ENCODE results near the gene MAFG.

GRCh38 chr17:81904600-81905423, 22.7 kb downstream of the MAFG start:
- TF ChIP-seq RCOR1 (IDR thresholded peaks at IDR 0.05; ENCODE audit: low read length) (no peak), POLR2AphosphoS5 (IDR thresholded peaks at IDR 0.05; ENCODE audit: low read depth, low read length) (no peak), RAD21 (IDR thresholded peaks at IDR 0.05; ENCODE audit: low read length) (no peak), TAF1 (IDR thresholded peaks at IDR 0.05; ENCODE audit: borderline replicate concordance, low read depth, low read length) (no peak), CTCF (IDR thresholded peaks at IDR 0.05) (no peak), EP300 (IDR thresholded peaks at IDR 0.05; ENCODE audit: borderline replicate concordance in 1 of 2, low read depth in 1 of 2, low read length in 1 of 2) (no peak), EZH2phosphoT487 (IDR thresholded peaks at IDR 0.05; ENCODE audit: borderline replicate concordance, low read depth) (no peak), NFIC (IDR thresholded peaks at IDR 0.05; ENCODE audit: borderline replicate concordance) (no peak), RFX5 (IDR thresholded peaks at IDR 0.05; ENCODE audit: low read length) (no peak)
- TF ChIP-seq, protein P1, sequence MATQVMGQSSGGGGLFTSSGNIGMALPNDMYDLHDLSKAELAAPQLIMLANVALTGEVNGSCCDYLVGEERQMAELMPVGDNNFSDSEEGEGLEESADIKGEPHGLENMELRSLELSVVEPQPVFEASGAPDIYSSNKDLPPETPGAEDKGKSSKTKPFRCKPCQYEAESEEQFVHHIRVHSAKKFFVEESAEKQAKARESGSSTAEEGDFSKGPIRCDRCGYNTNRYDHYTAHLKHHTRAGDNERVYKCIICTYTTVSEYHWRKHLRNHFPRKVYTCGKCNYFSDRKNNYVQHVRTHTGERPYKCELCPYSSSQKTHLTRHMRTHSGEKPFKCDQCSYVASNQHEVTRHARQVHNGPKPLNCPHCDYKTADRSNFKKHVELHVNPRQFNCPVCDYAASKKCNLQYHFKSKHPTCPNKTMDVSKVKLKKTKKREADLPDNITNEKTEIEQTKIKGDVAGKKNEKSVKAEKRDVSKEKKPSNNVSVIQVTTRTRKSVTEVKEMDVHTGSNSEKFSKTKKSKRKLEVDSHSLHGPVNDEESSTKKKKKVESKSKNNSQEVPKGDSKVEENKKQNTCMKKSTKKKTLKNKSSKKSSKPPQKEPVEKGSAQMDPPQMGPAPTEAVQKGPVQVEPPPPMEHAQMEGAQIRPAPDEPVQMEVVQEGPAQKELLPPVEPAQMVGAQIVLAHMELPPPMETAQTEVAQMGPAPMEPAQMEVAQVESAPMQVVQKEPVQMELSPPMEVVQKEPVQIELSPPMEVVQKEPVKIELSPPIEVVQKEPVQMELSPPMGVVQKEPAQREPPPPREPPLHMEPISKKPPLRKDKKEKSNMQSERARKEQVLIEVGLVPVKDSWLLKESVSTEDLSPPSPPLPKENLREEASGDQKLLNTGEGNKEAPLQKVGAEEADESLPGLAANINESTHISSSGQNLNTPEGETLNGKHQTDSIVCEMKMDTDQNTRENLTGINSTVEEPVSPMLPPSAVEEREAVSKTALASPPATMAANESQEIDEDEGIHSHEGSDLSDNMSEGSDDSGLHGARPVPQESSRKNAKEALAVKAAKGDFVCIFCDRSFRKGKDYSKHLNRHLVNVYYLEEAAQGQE (IDR thresholded peaks at IDR 0.05; ENCODE audit: low read depth, low read length): no peak
